Keratinocyte (primary cell): ENCODE measurements around the gene PRKAB1. TPM values are rescaled to one million over a fixed set of nuclear protein-coding genes. Genes with fewer than 3 reads are reported as not detected.

ENCODE experiments used
- DNase-seq: peaks from one replicate; pipeline ENCODE4 v3.0.0-alpha.2; 2011; ENCODE audit warnings: low read depth, missing footprints, low spot score
- FAIRE-seq: peaks from 2 replicates; lab custom pipeline; 2011; peaks lifted over from hg19 to GRCh38; lab: Jason Lieb, UNC
- H2AFZ ChIP-seq: 2 replicates; pipeline ENCODE4 v1.6.0; 2012; ENCODE audit warnings: low read length, control low read depth, inconsistent platforms; ENCODE audit not compliant: control insufficient read depth
- H3K27ac ChIP-seq: 2 replicates; pipeline ENCODE4 v1.5.1; 2011; ENCODE audit warnings: low read length; ENCODE audit not compliant: control insufficient read depth, insufficient read depth
- H3K27me3 ChIP-seq: 3 replicates; pipeline ENCODE4 v1.6.0; 2011; ENCODE audit warnings: low read length; ENCODE audit not compliant: control insufficient read depth, insufficient read depth; ENCODE audit errors: extremely low read depth
- H3K36me3 ChIP-seq, 2 experiments: 2 replicates in 1 of 2; 3 replicates in 1 of 2; pipeline ENCODE4 v1.5.1; 2011; ENCODE audit warnings: low read length in 2 of 2, mild to moderate bottlenecking in 1 of 2; ENCODE audit not compliant: control insufficient read depth in 2 of 2, insufficient read depth in 2 of 2; ENCODE audit errors: extremely low read depth in 1 of 2
- H3K4me1 ChIP-seq: 3 replicates; pipeline ENCODE4 v1.5.1; 2011; ENCODE audit warnings: low read length; ENCODE audit not compliant: control insufficient read depth, insufficient read depth; ENCODE audit errors: extremely low read depth
- H3K4me2 ChIP-seq: 3 replicates; pipeline ENCODE4 v1.6.0; 2011; ENCODE audit warnings: low read depth, low read length; ENCODE audit not compliant: control insufficient read depth, insufficient read depth; ENCODE audit errors: extremely low read depth
- H3K4me3 ChIP-seq, 3 experiments: fragments of 200-600 bp in 1 of 3; sonication (generic) in 1 of 3; 2 replicates in 2 of 3; 3 replicates in 1 of 3; pipeline ENCODE4 v1.5.1; 2011 to 2016; ENCODE audit warnings: low read length in 3 of 3, mild to moderate bottlenecking in 3 of 3, control low read depth in 2 of 3, inconsistent platforms in 1 of 3, low read depth in 1 of 3, mixed read lengths in 1 of 3, mixed run types in 1 of 3, moderate library complexity in 1 of 3; ENCODE audit not compliant: control insufficient read depth in 2 of 3, insufficient read depth in 2 of 3; ENCODE audit errors: extremely low read depth in 1 of 3
- H3K79me2 ChIP-seq: 2 replicates; pipeline ENCODE4 v1.6.0; 2012; ENCODE audit warnings: low read length; ENCODE audit not compliant: control insufficient read depth, insufficient read depth
- H3K9ac ChIP-seq: 3 replicates; pipeline ENCODE4 v1.6.0; 2011; ENCODE audit warnings: low read length; ENCODE audit not compliant: control insufficient read depth, insufficient read depth; ENCODE audit errors: extremely low read depth
- H3K9me1 ChIP-seq: 3 replicates; pipeline ENCODE4 v1.6.0; 2011; ENCODE audit warnings: low read length; ENCODE audit not compliant: control insufficient read depth, insufficient read depth; ENCODE audit errors: extremely low read depth
- H3K9me3 ChIP-seq: 2 replicates; pipeline ENCODE4 v1.5.1; 2012; ENCODE audit warnings: low read depth, low read length; ENCODE audit not compliant: control insufficient read depth
- H4K20me1 ChIP-seq: 3 replicates; pipeline ENCODE4 v1.6.0; 2011; ENCODE audit warnings: low read length; ENCODE audit not compliant: control insufficient read depth, insufficient read depth; ENCODE audit errors: extremely low read depth
- CTCF ChIP-seq, 3 experiments: IDR thresholded peaks in 1 of 3; conservative IDR thresholded peaks in 1 of 3; optimal IDR thresholded peaks in 1 of 3; 2 replicates in 2 of 3; 3 replicates in 1 of 3; pipeline versions ENCODE3 to v1.5.1; 2011; ENCODE audit warnings: low read length in 3 of 3, mild to moderate bottlenecking in 3 of 3, moderate library complexity in 2 of 3, control low read depth in 1 of 3, inconsistent platforms in 1 of 3; ENCODE audit not compliant: insufficient read depth in 2 of 3; ENCODE audit errors: extremely low read depth in 1 of 3
- EZH2 ChIP-seq: IDR thresholded peaks from one replicate; pipeline ENCODE4 v1.6.1; 2012; ENCODE audit warnings: inconsistent platforms, mild to moderate bottlenecking, low read length, moderate library complexity
- dilution Hi-C: fragments of 300-500 bp; cut with MboI; formaldehyde crosslinking; loops from one replicate; pipeline ENCODE4 v1.7.0; 2020; ENCODE audit warnings: low sequenced_read_pairs; ENCODE audit not compliant: extremely low pct_ligation_motif_present
- polyA plus RNA-seq, 5 experiments: library from polyadenylated mRNA; depleted of rRNA in 3 of 5; stranded (reverse) in 3 of 5; stranded (forward) in 1 of 5; unstranded in 1 of 5; fragments of >200 nt; gene quantifications; 1 replicate in 1 of 5; 2 replicates in 3 of 5; 3 replicates in 1 of 5; pipeline versions ENCODE4 v1.2.1 to v1.2.3, GENCODE V29; 2011 to 2012; ENCODE audit warnings: missing spikeins in 2 of 5, low read depth in 1 of 5, low replicate concordance in 1 of 5

Gene PRKAB1
- polyA plus RNA-seq, 1 donor (not counting 4 experiments of a cell fraction or from before 2014, with no cell fraction given): 22.0 TPM

- Histone ChIP-seq H3K4me2 (no peak overlapping the region), H3K9ac (no peak overlapping the region), H3K4me3 (no peak overlapping the region), H4K20me1 (no peaks in the 10 kb centered on the region), H2AFZ (no peak overlapping the region), H3K9me1 (no peaks in the 10 kb centered on the region), H3K79me2 (no peaks in the 10 kb centered on the region), H3K36me3 (peaks cover 26 to 28% of the 10 kb centered on the region in 2 experiments), H3K4me1 (no peaks in the 10 kb centered on the region), H3K27ac (no peak overlapping the region), H3K9me3 (no peaks in the 10 kb centered on the region), H3K27me3 (no peaks in the 10 kb centered on the region)
- TF ChIP-seq EZH2 (no peak), CTCF (optimal IDR thresholded peaks at IDR 0.05 in 1 of 3, IDR thresholded peaks at IDR 0.05 in 1 of 3, conservative IDR thresholded peaks at IDR 0.05 in 1 of 3; ENCODE audit: extremely low read depth in 1 of 3, insufficient read depth in 2 of 3, low read length in 3 of 3) (no peak)
- DNase-seq: no peak
- dilution Hi-C loops: no loop called here
- FAIRE-seq: no peak
Measured at GRCh38 chr12:119682639-119683252, 14.8 kb downstream of the PRKAB1 start.

DNA sequence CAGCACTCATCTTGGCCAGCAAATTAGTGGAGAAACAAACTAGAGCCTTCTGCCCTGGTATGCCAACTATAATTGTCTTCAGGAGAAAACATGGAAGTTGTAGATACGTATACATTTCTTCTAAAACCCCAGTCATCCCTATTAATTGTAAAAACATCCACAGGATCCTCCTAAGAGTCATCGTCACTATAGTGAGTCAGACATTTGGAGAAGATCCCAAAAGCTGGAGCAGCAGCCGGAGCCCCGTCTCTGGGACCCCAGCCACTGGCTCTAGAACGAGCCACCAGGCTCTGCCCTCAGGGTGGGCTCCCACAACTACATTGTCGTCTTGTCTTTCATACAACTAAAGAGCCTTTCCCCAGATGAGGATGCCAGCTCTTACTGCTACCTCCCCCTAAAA is 15.5 kb downstream of the PRKAB1 start:
- no peak overlapping the region for H3K4me2 ChIP-seq
- H3K79me2 ChIP-seq: no peaks in the 10 kb centered on the region
- H3K9me1 ChIP-seq: no peaks in the 10 kb centered on the region
- no peaks in the 10 kb centered on the region for H3K4me1 ChIP-seq
- H3K9ac ChIP-seq: no peak overlapping the region
- no peaks in the 10 kb centered on the region for H3K27me3 ChIP-seq
- dilution Hi-C loops: no loop called here
- H3K27ac ChIP-seq: no peak overlapping the region
- H3K9me3 ChIP-seq: no peaks in the 10 kb centered on the region
- DNase-seq: no peak
- no peak for FAIRE-seq
- no peak for TF ChIP-seq CTCF (optimal IDR thresholded peaks at IDR 0.05 in 1 of 3, IDR thresholded peaks at IDR 0.05 in 1 of 3, conservative IDR thresholded peaks at IDR 0.05 in 1 of 3; ENCODE audit: extremely low read depth in 1 of 3, insufficient read depth in 2 of 3, low read length in 3 of 3)
- no peak for TF ChIP-seq EZH2
- no peak overlapping the region for H2AFZ ChIP-seq
- no peaks in the 10 kb centered on the region for H4K20me1 ChIP-seq
- H3K4me3 ChIP-seq: no peak overlapping the region
- peaks cover 23 to 25% of the 10 kb centered on the region in 2 experiments for H3K36me3 ChIP-seq
